GM23248 (cell line): ENCODE measurements around the gene THBS3.
"Not testable (repeated sequence)": the region's sequence is repeated elsewhere in the genome, so short reads cannot be mapped to it uniquely, and the experiment has no call there.

ENCODE experiments used
- EZH2 ChIP-seq: fragments of 200-600 bp; sonication (generic); IDR thresholded peaks from 2 replicates; pipeline ENCODE4 v1.6.1; 2018; ENCODE audit warnings: antibody characterized with exemption, mild to moderate bottlenecking; ENCODE audit not compliant: insufficient read depth, poor library complexity, severe bottlenecking
- EZH2phosphoT487 ChIP-seq: fragments of 200-600 bp; sonication (generic); IDR thresholded peaks from 2 replicates; pipeline ENCODE4 v1.6.1; 2018; ENCODE audit warnings: antibody characterized with exemption, moderate library complexity, mild to moderate bottlenecking, low read depth; ENCODE audit not compliant: insufficient read depth

- not testable (repeated sequence) for TF ChIP-seq EZH2, EZH2phosphoT487
Measured at GRCh38 chr1:155211381-155212050, 3.8 kb upstream of the THBS3 start.
